Uterus (tissue), 4 donors: Measurements from ENCODE around the gene GSTO2. TPM values are rescaled to one million over a fixed set of nuclear protein-coding genes. Genes with fewer than 3 reads are reported as not detected.

ENCODE experiments used
- DNase-seq, 2 donors: peaks; one replicate each; pipeline ENCODE4 v3.0.0-alpha.2; 2019 to 2020
- H3K27ac ChIP-seq, 2 donors: fragments of 200-600 bp; sonication (generic); 1 replicate in 1 of 2; 2 replicates in 1 of 2; pipeline ENCODE4 v1.5.1; 2016 to 2018
- H3K27me3 ChIP-seq, 2 donors: fragments of 200-600 bp; sonication (generic); one replicate each; pipeline ENCODE4 v1.5.1; 2018 to 2019; ENCODE audit warnings: control low read depth in 1 of 2
- H3K36me3 ChIP-seq, 2 donors: fragments of 200-600 bp; sonication (generic); one replicate each; pipeline ENCODE4 v1.5.1; 2019; ENCODE audit warnings: control low read depth in 1 of 2
- H3K4me1 ChIP-seq, 2 donors: fragments of 200-600 bp; sonication (generic); one replicate each; pipeline ENCODE4 v1.5.1; 2018 to 2019; ENCODE audit warnings: control low read depth in 1 of 2
- H3K4me3 ChIP-seq, 2 donors: fragments of 200-600 bp; sonication (generic); 1 replicate in 1 of 2; 2 replicates in 1 of 2; pipeline ENCODE4 v1.5.1; 2018 to 2019; ENCODE audit warnings: mild to moderate bottlenecking in 1 of 2
- H3K9me3 ChIP-seq, 2 donors: fragments of 200-600 bp; sonication (generic); one replicate each; pipeline ENCODE4 v1.5.1; 2019; ENCODE audit warnings: control low read depth in 1 of 2
- CTCF ChIP-seq, 4 experiments: fragments of 200-600 bp in 2 of 4; fragments of 450-650 bp in 2 of 4; sonication (generic) in 2 of 4; IDR thresholded peaks; one replicate each; pipeline ENCODE4 v1.5.1; 2016 to 2019; ENCODE audit warnings: antibody characterized with exemption in 4 of 4, mild to moderate bottlenecking in 2 of 4, moderate library complexity in 1 of 4
- POLR2A ChIP-seq, 2 donors: fragments of 450-650 bp; IDR thresholded peaks; one replicate each; pipeline ENCODE4 v1.6.1; 2016; ENCODE audit warnings: antibody characterized with exemption in 2 of 2, mild to moderate bottlenecking in 1 of 2, moderate library complexity in 1 of 2
- intact Hi-C: fragments of 100-400 bp; cut with DNase I; formaldehyde crosslinking; loops from one replicate; pipeline ENCODE4 v1.15.1; 2023; ENCODE audit warnings: low total_unique reads
- total RNA-seq, 4 donors: library from RNA; depleted of rRNA in 3 of 4; stranded (reverse); fragments of >200 nt in 3 of 4; gene quantifications; one replicate each; pipeline versions ENCODE4 v1.1.0 to v1.2.4, GENCODE V29; 2014 to 2023
- donor health status: DM: yes; HTN: yes; CAD: no.

Gene GSTO2
- total RNA-seq, 4 donors from 2014 or later: under 0.01 to 10.6 (median 5.6) TPM; not detected in 1

DNA sequence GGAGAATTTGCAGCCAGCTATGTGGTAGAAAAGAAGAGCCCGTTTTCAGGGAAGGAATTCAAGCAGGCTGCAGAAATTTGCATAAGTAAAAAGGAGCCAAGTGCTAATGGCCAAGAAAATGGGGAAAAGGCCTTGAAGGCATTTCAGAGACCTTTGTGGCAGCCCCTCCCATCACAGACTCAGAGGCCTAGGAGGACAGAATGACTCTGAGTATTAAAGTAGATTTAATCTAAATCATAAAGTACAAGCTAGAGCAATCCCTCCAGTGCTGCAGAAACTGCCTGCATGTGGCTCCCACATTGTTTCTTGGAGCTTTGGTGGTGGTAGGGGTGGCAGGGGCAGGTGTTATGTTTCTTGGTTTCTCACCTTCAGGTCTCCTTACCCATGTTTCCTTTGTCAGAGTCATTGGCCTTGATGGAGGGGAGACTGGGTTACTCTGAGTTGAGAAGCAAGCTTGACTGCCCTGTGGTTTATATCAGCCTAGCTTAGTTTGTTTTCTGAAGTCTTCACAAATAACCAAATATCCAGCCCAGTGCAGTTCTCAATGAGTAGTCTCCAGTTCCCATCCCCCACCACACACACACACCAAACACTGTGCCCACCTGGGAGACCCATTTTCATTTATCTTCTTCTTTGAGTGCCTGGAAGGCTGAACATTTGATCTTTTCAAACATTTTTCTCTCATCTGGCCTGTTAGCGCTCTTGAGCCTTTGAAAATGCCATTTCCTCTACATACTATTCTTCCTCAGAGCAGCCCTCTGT is 34.8 kb downstream of the GSTO2 start:
- Histone ChIP-seq H3K27ac (no peak overlapping the region), H3K9me3 (no peaks in the 10 kb centered on the region), H3K36me3 (no peaks in the 10 kb centered on the region), H3K4me1 (peaks cover 12 to 15% of the 10 kb centered on the region in 2 donors), H3K27me3 (no peaks in the 10 kb centered on the region), H3K4me3 (no peak overlapping the region)
- intact Hi-C loops: no loop called here
- no peak for TF ChIP-seq POLR2A (IDR thresholded peaks at IDR 0.05)
- no peak for TF ChIP-seq CTCF (IDR thresholded peaks at IDR 0.05)
- no peak for DNase-seq

- no peak for TF ChIP-seq POLR2A (IDR thresholded peaks at IDR 0.05)
- no peak for TF ChIP-seq CTCF (IDR thresholded peaks at IDR 0.05)
- H3K27me3 ChIP-seq: no peaks in the 10 kb centered on the region
- no peak for DNase-seq
- no peak overlapping the region for H3K27ac ChIP-seq
- H3K36me3 ChIP-seq: no peaks in the 10 kb centered on the region
- no peak overlapping the region for H3K4me3 ChIP-seq
- no peaks in the 10 kb centered on the region for H3K9me3 ChIP-seq
- H3K4me1 ChIP-seq: peaks cover 12 to 15% of the 10 kb centered on the region in 2 donors
- intact Hi-C loops: no loop called here
These were observed 35.4 kb downstream of the GSTO2 start for GRCh38 chr10:104304356-104304745.

DNA sequence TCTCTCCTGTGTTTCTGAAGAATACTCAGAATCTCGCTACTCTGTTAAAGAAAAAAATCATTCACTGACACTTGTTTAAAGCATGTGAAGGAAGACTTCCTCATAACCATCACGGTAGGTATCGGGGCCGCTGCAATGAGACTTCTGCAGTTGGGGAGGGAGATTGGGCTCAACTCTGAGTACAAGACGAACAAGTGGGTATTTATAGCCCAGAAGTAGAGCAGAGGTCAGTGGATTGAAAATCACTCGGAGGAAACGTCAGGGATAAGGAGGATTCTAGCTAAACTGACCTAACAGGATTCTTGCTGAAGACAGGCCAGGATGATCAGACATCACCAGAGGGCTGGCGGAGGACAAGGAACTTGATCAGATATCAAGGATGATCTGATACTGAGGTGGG is 35.9 kb downstream of the GSTO2 start:
- no peak overlapping the region for H3K4me3 ChIP-seq
- peaks cover 11 to 12% of the 10 kb centered on the region in 2 donors for H3K4me1 ChIP-seq
- TF ChIP-seq CTCF (IDR thresholded peaks at IDR 0.05): no peak
- TF ChIP-seq POLR2A (IDR thresholded peaks at IDR 0.05): no peak
- no peaks in the 10 kb centered on the region for H3K27me3 ChIP-seq
- no peaks in the 10 kb centered on the region for H3K36me3 ChIP-seq
- H3K27ac ChIP-seq: peak overlapping the region; percentile 23 to 36
- H3K9me3 ChIP-seq: no peaks in the 10 kb centered on the region
- intact Hi-C loops: loop anchor here (5.0 kb wide), 1 partner anchor 42 kb away; no protein-coding TSS in a partner anchor
- no peak for DNase-seq

DNA sequence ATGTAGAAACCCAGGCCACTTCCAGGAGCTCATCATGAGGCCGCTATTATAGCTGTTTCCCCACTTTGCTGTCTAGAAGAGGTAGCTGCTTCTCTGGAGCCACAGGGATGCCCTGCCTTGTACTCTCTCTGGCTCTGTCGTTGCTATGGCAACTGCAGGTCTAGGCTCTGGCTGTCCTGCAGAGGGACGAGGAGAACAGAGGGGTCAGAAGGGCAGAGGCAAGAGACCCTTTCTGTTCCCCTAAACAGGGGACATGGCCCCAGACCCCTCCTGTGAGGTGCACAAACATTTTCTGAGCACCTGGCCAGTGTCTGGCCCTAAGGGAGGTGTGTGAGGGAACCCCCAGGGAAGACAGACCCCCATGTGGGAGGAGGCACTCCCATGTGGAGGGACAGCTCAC is 37.9 kb downstream of the GSTO2 start:
- no peaks in the 10 kb centered on the region for H3K9me3 ChIP-seq
- no peak overlapping the region for H3K4me3 ChIP-seq
- no peaks in the 10 kb centered on the region for H3K27me3 ChIP-seq
- no peaks in the 10 kb centered on the region for H3K36me3 ChIP-seq
- intact Hi-C loops: loop anchor here (5.0 kb wide), 1 partner anchor 40 kb away; no protein-coding TSS in a partner anchor
- TF ChIP-seq POLR2A (IDR thresholded peaks at IDR 0.05) (no peak), CTCF (IDR thresholded peaks at IDR 0.05) (no peak)
- no peak for DNase-seq
- H3K4me1 ChIP-seq: peaks cover 0 to 6% of the 10 kb centered on the region in 2 donors
- H3K27ac ChIP-seq: peak overlapping the region; percentile 0 to 2
